ENCODE results near the gene USP10.
A peak's percentile ranks its signal among the peaks of the same experiment; 100 is the strongest.
"Not testable (repeated sequence)": the region's sequence is repeated elsewhere in the genome, so short reads cannot be mapped to it uniquely, and the experiment has no call there.

Gene USP10

GRCh38 chr16:84740596-84741116 is 40.9 kb downstream of the USP10 start:
- no peak for TF ChIP-seq CTCF (IDR thresholded peaks at IDR 0.05; ENCODE audit: insufficient read depth, low read depth, low read length, missing control alignments)
- H3K4me3 ChIP-seq (ENCODE audit: low read length) = no peak overlapping the region
- no peak for DNase-seq (ENCODE audit: low read depth)

- no peak overlapping the region for H3K4me3 ChIP-seq (ENCODE audit: low read length)
- DNase-seq (ENCODE audit: low read depth) = peak; percentile 40
- no peak for TF ChIP-seq CTCF (IDR thresholded peaks at IDR 0.05; ENCODE audit: insufficient read depth, low read depth, low read length, missing control alignments)
Observed at GRCh38 chr16:84741340-84741830, 41.6 kb downstream of the USP10 start.

DNA sequence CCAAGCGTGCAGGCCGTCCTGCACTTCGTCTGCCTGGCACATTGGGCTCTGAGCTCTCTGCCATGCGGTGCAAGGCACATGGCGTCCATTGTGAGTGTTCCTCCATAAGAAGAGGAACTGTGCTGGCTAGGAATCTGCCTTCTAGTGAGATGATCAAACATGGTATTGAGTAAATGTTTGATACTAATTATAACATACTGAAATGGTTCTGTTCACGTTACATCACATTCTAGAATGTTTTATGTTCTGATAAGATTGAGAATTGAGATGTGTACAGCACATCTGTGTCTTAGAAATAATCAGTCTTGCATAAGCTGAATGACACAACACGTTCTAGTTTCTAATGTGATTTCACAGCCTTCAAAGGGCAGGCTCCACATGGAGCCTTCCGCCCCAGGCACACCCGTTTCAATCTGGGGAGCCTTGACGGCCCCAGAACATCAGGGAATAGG is 42.9 kb downstream of the USP10 start:
- no peak for TF ChIP-seq CTCF (IDR thresholded peaks at IDR 0.05; ENCODE audit: insufficient read depth, low read depth, low read length, missing control alignments)
- DNase-seq (ENCODE audit: low read depth) = no peak
- no peak overlapping the region for H3K4me3 ChIP-seq (ENCODE audit: low read length)

DNA sequence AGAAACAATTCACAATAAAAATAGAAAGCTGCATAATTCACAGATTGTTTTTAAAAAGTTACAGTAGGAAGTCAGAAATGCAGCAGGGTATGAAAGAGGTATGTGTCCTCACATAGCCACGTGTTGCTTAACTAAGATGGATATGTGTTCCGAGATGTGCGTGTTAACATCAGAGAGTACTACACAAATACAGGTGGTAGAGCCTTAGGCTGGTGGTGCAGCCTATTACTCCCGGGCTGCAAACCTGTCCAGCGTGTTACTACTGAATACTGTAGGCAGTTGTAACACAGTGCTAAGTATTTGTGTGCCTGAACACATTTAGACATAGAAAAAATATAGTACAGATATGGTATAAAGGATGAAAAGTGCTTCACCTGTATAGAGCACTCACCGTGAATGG is 46.4 kb downstream of the USP10 start:
- no peak overlapping the region for H3K4me3 ChIP-seq (ENCODE audit: low read length)
- no peak for DNase-seq (ENCODE audit: low read depth)
- no peak for TF ChIP-seq CTCF (IDR thresholded peaks at IDR 0.05; ENCODE audit: insufficient read depth, low read depth, low read length, missing control alignments)

DNA sequence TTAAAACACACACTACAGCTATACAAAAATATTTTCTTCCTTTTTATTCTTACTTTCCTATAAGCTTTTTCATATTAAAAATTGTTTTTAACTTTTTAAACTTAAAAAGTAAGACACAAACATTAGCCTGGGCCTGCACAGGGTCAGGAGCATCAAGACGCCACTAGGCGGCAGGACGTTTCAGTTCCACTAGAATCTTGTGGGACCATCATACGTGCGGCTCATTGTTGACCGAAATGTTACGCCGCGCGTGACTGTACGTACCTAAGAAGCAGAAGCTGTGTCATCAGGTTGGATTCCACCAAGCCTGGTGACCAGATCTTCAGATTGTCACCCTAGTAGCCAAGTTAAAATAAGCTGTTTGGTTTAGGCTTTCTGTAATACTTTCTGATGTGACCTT is 47.1 kb downstream of the USP10 start:
- peak; percentile 29 for TF ChIP-seq CTCF (IDR thresholded peaks at IDR 0.05; ENCODE audit: insufficient read depth, low read depth, low read length, missing control alignments)
- no peak overlapping the region for H3K4me3 ChIP-seq (ENCODE audit: low read length)
- no peak for DNase-seq (ENCODE audit: low read depth)

- H3K4me3 ChIP-seq (ENCODE audit: low read length); DNase-seq (ENCODE audit: low read depth): not testable (repeated sequence)
Observed at GRCh38 chr16:84748247-84748646, 48.4 kb downstream of the USP10 start.

GRCh38 chr16:84749072-84749471 is 49.3 kb downstream of the USP10 start:
- TF ChIP-seq CTCF (IDR thresholded peaks at IDR 0.05; ENCODE audit: insufficient read depth, low read depth, low read length, missing control alignments) = no peak
- no peak for DNase-seq (ENCODE audit: low read depth)
- no peak overlapping the region for H3K4me3 ChIP-seq (ENCODE audit: low read length)

Measured in epithelial cell of esophagus (primary cell).